GM21786 (cell line): ENCODE data around the gene SRSF12.
"Not testable (repeated sequence)": the region's sequence is repeated elsewhere in the genome, so short reads cannot be mapped to it uniquely, and the experiment has no call there.

Experiments used
- ATAC-seq: cut with Tn5 transposase; IDR thresholded peaks from one replicate; pipeline ENCODE4 v1.9.1; 2021; ENCODE audit not compliant: unreplicated experiment

SRSF12 gene

GRCh38 chr6:89131599-89131998, 13.7 kb upstream of the SRSF12 start:
- no peak for ATAC-seq

GRCh38 chr6:89128256-89128671, 10.4 kb upstream of the SRSF12 start:
- not testable (repeated sequence) for ATAC-seq

- no peak for ATAC-seq
Observed at GRCh38 chr6:89122625-89123024, 4.8 kb upstream of the SRSF12 start.

GRCh38 chr6:89121934-89122333, 4.1 kb upstream of the SRSF12 start:
- no peak for ATAC-seq

GRCh38 chr6:89120371-89120770, 2.5 kb upstream of the SRSF12 start:
- ATAC-seq: no peak

GRCh38 chr6:89118931-89119330, 1.1 kb upstream of the SRSF12 start:
- ATAC-seq: no peak

GRCh38 chr6:89116702-89117101, 1.2 kb downstream of the SRSF12 start:
- ATAC-seq: no peak

- ATAC-seq: no peak
Observed at GRCh38 chr6:89111933-89112332, 5.9 kb downstream of the SRSF12 start.

- no peak for ATAC-seq
Observed at GRCh38 chr6:89110284-89110683, 7.6 kb downstream of the SRSF12 start.

GRCh38 chr6:89100114-89100513, 17.8 kb downstream of the SRSF12 start:
- ATAC-seq: no peak

- no peak for ATAC-seq
Observed at GRCh38 chr6:89098461-89098860, 19.4 kb downstream of the SRSF12 start.

GRCh38 chr6:89087881-89088280, 30.0 kb downstream of the SRSF12 start:
- no peak for ATAC-seq

GRCh38 chr6:89085409-89086205, 32.3 kb downstream of the SRSF12 start:
- ATAC-seq: no peak

- ATAC-seq: no peak
Observed at GRCh38 chr6:89084954-89085353, 32.9 kb downstream of the SRSF12 start.

- no peak for ATAC-seq
Observed at GRCh38 chr6:89084542-89084941, 33.3 kb downstream of the SRSF12 start.

GRCh38 chr6:89082486-89082891, 35.4 kb downstream of the SRSF12 start:
- no peak for ATAC-seq

GRCh38 chr6:89081423-89082322, 36.2 kb downstream of the SRSF12 start:
- peak; percentile 55 for ATAC-seq

- peak; percentile 1 for ATAC-seq
Observed at GRCh38 chr6:89081129-89081422, 36.8 kb downstream of the SRSF12 start.

- ATAC-seq: peak; percentile 81
Observed at GRCh38 chr6:89080281-89081128, 37.4 kb downstream of the SRSF12 start, which contains the start of gene PNRC1. TSS of gene PNRC1 (plus strand) at chr6:89080751. CDS start at chr6:89080895, 144 bp downstream.

- no peak for ATAC-seq
Observed at GRCh38 chr6:89079511-89080234, 38.2 kb downstream of the SRSF12 start.
